Suprapubic skin (tissue), 3 donors: ENCODE results near the gene PYGB.

Experiments
- CTCF ChIP-seq, 2 donors: fragments of 200-600 bp in 1 of 2; fragments of 450-650 bp in 1 of 2; sonication (generic) in 1 of 2; IDR thresholded peaks; one replicate each; pipeline ENCODE4 v1.5.1; 2016 to 2019; ENCODE audit warnings: antibody characterized with exemption in 2 of 2, mild to moderate bottlenecking in 1 of 2, moderate library complexity in 1 of 2
- EP300 ChIP-seq: sonication (generic); formaldehyde crosslinking; IDR thresholded peaks from one replicate; pipeline ENCODE4 v1.6.1; 2017; ENCODE audit warnings: antibody characterized with exemption
- POLR2A ChIP-seq, 2 donors: fragments of 450-650 bp; IDR thresholded peaks; one replicate each; pipeline ENCODE4 v1.6.1; 2017; ENCODE audit warnings: antibody characterized with exemption in 2 of 2, mild to moderate bottlenecking in 2 of 2, moderate library complexity in 2 of 2

DNA sequence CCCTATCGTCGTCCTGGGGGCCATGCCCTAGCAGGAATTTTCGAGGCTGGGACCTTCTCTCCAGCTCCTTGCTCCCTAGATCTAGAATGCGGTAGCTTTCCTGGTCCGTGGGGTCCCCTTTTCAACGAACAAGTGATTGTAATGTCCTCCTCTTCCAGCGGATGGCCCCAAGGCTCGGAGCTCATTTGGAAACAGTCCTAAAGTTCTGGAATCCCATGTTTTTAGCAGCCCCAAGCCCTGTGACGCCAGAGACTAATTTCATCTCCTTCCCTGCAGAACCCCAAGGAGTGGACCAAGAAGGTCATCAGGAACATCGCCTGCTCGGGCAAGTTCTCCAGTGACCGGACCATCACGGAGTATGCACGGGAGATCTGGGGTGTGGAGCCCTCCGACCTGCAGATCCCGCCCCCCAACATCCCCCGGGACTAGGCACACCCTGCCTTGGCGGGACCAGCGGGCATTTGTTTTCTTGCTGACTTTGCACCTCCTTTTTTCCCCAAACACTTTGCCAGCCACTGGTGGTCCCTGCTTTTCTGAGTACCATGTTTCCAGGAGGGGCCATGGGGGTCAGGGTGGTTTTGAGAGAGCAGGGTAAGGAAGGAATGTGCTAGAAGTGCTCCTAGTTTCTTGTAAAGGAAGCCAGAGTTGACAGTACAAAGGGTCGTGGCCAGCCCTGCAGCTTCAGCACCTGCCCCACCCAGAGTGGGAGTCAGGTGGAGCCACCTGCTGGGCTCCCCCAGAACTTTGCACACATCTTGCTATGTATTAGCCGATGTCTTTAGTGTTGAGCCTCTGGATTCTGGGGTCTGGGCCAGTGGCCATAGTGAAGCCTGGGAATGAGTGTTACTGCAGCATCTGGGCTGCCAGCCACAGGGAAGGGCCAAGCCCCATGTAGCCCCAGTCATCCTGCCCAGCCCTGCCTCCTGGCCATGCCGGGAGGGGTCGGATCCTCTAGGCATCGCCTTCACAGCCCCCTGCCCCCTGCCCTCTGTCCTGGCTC lies 48.5 kb downstream of the PYGB start:
- TF ChIP-seq CTCF (IDR thresholded peaks at IDR 0.05) (no peak), POLR2A (IDR thresholded peaks at IDR 0.05) (no peak), EP300 (no peak)
